HG02938 (cell line): ENCODE measurements around the gene EHHADH.

Experiments used
- ATAC-seq: cut with Tn5 transposase; IDR thresholded peaks from one replicate; pipeline ENCODE4 v1.9.1; 2021; ENCODE audit warnings: mild to moderate bottlenecking, moderate library complexity; ENCODE audit not compliant: unreplicated experiment

The EHHADH gene

GRCh38 chr3:185199671-185200070, 54.2 kb downstream of the EHHADH start:
- no peak for ATAC-seq

- no peak for ATAC-seq
Observed at GRCh38 chr3:185199206-185199605, 54.6 kb downstream of the EHHADH start.

GRCh38 chr3:185197068-185197467, 56.8 kb downstream of the EHHADH start:
- ATAC-seq = no peak

GRCh38 chr3:185195652-185196051, 58.2 kb downstream of the EHHADH start:
- no peak for ATAC-seq

GRCh38 chr3:185188816-185189215, 65.0 kb downstream of the EHHADH start:
- ATAC-seq = no peak

- no peak for ATAC-seq
Observed at GRCh38 chr3:185187391-185187790, 66.5 kb downstream of the EHHADH start.

GRCh38 chr3:185176750-185177359, 77.0 kb downstream of the EHHADH start:
- no peak for ATAC-seq

- peak; percentile 63 for ATAC-seq
Observed at GRCh38 chr3:185175370-185175987, 78.4 kb downstream of the EHHADH start.

GRCh38 chr3:185172086-185173049, 81.5 kb downstream of the EHHADH start:
- no peak for ATAC-seq

- no peak for ATAC-seq
Observed at GRCh38 chr3:185164428-185165217, 89.2 kb downstream of the EHHADH start.

GRCh38 chr3:185162634-185163033, 91.2 kb downstream of the EHHADH start:
- no peak for ATAC-seq

- no peak for ATAC-seq
Observed at GRCh38 chr3:185161761-185162160, 92.1 kb downstream of the EHHADH start.

GRCh38 chr3:185157347-185157746, 96.5 kb downstream of the EHHADH start:
- no peak for ATAC-seq

GRCh38 chr3:185155678-185156077, 98.2 kb downstream of the EHHADH start:
- no peak for ATAC-seq

- ATAC-seq = no peak
Observed at GRCh38 chr3:185153861-185154629, 99.8 kb downstream of the EHHADH start.

GRCh38 chr3:185153171-185153771, 100.6 kb downstream of the EHHADH start:
- ATAC-seq = no peak

GRCh38 chr3:185152410-185153170, 101.3 kb downstream of the EHHADH start, which contains the start of gene C3orf70:
TSS of gene C3orf70 (minus strand) at chr3:185153060. CDS start at chr3:185152823, 237 bp downstream.
- peak; percentile 55 for ATAC-seq

GRCh38 chr3:185151964-185152409, 101.9 kb downstream of the EHHADH start:
- ATAC-seq = no peak
